HG03135 (cell line): ENCODE measurements around the gene SORCS3.

Experiments used
- ATAC-seq: cut with Tn5 transposase; IDR thresholded peaks from one replicate; pipeline ENCODE4 v1.9.1; 2021; ENCODE audit warnings: mild to moderate bottlenecking, moderate library complexity; ENCODE audit not compliant: unreplicated experiment

SORCS3 gene

DNA sequence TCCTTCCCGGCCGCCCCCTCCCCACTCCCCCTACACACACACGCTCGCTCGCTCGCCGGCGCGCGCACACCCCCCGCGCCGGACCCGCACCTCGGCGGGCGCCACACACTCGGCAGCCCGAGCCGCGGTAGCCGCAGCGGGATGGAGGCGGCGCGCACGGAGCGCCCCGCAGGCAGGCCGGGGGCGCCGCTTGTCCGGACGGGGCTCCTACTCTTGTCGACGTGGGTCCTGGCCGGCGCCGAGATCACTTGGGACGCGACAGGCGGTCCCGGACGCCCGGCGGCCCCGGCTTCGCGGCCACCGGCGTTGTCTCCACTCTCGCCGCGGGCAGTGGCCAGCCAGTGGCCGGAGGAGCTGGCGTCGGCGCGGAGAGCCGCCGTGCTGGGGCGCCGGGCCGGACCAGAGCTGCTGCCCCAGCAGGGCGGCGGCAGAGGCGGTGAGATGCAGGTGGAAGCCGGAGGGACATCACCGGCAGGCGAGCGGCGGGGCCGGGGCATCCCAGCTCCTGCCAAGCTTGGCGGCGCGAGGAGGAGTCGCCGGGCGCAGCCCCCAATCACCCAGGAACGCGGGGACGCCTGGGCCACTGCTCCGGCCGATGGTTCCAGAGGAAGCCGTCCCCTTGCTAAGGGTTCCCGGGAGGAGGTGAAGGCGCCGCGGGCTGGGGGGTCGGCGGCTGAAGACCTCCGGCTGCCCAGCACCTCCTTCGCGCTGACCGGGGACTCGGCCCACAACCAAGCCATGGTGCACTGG, at the start of gene SORCS3:
Gene SORCS3, plus strand, starts transcription at position 104 of the 750 bp plus-strand sequence.
- ATAC-seq: no peak

DNA sequence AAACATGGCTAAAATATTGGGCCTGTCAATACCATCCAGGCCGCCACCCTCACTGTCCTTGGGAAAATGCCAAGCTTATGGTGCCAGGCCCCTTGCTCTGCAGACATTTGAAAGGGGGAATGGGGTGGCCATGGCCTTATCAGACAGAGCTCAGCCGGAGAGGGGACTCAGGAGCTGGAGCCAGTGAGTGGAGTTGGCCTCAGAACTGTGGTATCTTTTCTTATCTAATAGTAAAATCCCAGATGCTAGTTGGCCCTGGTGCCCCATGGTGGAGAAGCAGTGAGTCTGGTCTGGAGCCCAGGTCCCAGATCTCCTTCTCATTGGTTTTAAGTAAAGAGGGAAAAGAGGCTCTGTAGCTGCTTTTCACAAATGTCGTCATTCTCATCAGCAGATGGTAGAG, 49.6 kb upstream of the SORCS3 start:
- no peak for ATAC-seq

DNA sequence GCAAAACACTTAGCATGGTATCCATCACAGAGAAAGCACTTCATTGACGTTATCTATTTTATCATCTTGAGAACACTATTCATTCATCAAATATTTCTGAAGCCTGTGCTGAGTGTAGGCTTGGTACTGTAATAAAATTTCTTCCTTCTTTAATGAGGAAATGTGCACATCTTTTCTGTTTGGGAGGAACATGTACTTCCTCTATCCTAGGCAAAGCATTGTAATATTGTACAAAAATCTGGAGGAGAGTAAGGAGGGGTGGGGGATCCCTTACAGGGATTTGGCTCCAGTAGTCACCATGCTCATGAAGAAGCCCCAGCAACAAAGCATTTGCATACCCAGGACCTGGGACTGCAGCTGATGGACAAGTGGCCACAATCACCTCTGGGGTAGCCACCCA, 39.9 kb upstream of the SORCS3 start:
- ATAC-seq: no peak

DNA sequence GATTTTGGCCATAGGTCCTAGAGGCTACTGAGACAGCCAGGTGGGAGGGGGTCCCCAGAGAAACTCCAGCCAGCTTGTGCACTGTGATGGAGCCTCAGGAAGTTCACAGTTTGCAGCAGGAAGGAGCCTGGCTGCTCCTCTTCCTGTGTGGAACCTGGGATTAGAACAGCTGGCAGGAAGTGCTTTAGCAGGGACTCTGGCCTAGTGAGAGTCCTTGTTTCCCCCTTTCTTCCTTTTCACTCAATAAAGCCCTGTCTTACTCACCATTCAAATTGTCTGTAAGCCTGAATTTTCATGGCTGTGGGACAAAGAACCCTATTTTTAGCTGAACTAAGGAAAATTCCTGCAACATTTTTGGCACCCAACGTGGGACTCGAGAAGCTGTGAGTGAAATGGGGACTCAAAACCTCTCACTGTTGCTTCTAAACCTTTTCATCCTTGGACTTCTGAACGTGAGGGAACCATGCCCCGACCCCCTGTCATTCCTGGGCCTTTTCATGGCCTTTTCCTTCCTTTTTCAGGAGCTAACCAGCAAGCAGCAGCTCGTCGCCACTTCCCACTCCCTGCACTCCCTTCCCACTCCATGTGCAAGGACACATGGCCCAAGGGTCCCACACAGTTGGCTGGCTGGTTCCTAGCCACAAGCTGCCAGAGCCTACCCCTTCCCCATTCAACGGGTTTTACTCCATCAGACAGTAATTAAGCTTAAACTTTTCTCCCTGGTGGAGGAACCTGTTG, 32.8 kb upstream of the SORCS3 start:
- ATAC-seq: no peak

DNA sequence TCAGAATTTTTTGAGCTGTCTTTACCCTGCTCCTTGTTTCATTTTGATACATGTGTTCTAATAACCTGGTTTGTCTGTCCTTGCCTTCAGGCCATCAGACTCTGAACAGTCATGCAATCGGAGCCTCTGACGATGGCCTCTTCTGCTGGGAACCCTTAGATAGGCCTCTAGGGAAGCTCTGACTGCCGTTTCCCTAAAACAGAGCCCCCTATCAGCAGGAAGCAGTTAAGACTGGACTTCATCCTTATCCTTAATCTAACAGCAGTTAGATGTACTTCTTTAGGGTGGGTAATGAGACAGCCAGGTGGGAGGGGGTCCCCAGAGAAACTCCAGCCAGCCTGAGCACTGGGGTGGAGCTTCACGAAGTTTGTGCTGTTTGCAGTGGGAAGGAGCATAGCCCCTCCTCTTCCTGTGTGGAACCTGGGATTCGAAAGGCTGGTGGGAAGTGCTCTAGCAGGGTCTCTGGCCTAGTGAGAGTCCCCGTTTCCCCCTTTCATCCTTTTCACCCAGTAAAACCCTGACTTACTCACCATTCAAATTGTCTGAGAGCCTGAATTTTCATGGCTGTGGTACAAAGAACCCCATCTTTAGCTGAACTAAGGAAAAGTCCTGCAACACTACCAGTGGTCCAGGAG, 28.4 kb upstream of the SORCS3 start:
- no peak for ATAC-seq

DNA sequence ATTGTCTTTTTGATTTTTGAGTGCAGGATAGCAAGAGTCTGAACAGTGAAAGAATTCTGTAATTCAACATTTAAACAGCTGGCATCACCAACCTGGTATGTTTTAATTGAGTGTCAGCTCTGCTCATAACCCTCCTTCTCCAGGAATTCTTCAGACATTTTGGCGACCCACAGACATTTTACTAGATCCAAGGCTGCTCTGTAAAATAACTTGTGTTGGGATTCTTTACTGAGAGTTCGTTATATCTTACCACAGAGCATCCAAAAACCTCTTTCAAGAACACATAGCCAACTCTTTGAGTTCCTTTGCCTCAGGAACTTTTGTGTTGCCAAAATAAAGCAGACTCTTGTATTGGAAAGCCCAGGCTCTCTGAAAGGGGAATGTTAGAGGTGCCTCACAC, 27.7 kb upstream of the SORCS3 start:
- ATAC-seq: no peak

DNA sequence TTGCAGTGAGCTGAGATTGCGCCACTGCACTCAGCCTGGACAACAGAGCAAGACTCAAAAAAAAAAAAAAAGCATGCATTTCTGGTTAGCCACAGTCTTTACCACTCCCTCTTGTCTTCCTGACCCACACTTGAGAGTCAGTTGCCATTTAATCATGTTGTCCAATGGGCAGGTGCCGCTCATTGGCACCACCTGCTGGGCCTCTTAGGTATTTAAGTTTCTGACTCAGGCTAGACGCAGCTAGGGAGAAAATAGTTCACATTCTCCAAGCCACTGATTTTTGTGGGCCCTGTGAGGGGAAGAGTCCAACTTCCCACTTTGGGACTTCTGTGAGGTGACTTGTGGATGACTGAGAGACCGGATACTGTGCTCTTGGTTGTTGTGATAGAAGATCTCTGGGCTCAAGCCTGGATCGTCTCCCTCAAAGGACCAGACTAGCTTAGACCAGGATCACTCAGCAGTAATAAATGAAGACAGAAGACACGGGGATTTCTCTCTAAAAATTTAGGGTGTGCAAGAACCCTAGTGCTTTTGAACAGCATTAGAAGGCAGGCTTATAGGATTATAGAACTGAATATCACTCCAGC, 26.8 kb upstream of the SORCS3 start:
- no peak for ATAC-seq

DNA sequence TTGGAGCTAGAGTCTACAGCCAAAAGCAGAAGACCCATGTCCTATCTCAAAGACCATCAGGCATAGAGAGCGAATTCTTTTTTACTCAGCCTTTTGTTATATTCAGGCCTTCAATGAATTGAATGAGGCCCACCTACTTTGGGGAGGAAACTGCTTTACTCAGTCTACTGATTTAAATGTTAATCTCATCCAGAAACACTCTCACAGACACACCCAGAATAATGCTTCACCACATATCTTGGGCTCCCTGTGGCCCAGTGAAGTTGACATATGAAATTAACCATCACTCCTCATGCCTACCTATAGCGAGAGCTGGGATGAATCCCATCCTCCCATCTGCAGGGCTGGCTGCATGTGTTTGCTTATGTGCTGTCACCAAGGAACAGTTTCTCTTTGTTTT, 26.0 kb upstream of the SORCS3 start:
- ATAC-seq: no peak

DNA sequence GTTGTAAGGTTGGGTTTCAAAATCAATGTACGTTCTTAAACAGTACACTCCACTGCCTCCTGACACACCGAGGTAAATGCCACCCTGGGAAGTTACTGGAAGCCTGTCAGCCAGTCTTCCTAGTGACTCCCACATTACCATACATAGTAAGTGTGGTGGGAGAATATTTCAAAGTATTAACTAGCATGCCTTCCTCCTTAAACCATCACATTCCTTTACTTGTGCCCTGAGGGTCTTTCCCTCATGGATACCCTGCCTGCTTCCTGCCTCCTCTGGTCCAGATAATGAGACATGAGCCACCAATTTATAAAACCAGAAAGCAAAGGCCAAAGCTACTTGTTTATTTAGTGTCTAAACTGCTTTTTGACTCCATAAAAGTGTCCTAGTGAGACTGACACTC, 23.3 kb upstream of the SORCS3 start:
- ATAC-seq: no peak

DNA sequence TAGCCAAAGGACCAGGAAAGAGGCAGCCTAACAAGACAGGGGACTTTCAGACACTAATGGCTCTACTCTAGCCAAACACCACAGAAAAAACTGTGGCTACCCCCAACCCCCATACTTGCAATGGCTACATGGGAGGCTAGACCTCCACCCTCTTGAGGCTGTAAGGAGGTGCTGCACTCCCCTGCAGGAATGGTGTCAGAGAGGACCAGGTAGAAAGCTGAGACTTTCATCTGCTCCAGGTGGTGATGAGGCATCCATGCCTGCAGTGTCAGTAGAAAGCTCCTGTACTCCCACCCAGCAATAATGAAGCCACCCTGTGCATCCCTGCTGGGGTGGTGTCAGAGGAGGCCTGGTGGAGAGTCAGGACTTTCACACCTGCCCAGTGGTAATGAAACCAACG, 18.9 kb upstream of the SORCS3 start:
- no peak for ATAC-seq

DNA sequence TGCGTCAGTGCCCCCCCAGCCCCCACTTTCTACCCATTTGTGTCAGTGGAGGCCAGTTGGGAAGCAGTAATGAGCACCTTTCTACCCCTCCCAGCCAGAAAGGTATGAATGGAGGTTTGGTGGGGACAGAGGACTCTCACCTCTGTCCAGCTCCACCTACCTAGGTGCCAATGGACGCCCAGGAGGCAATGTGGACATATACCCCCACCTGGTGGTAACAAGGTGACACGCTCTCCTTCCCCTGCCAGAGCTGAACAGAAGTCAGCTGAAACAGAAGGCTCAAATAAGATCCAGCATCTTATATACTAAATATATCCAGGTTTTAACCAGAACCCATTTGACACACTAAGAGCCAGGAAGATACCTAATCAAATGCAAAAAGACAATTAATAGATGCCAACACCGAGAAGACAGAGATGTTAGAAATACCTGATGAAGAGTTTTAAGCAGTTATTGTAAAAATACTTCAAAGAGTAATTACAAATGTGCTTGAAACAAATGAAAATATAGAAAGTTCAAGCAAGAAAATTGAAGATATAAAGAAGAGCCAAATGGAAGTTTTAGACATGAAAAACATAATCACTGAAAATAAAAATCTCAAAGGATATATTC, 18.4 kb upstream of the SORCS3 start:
- ATAC-seq: no peak

DNA sequence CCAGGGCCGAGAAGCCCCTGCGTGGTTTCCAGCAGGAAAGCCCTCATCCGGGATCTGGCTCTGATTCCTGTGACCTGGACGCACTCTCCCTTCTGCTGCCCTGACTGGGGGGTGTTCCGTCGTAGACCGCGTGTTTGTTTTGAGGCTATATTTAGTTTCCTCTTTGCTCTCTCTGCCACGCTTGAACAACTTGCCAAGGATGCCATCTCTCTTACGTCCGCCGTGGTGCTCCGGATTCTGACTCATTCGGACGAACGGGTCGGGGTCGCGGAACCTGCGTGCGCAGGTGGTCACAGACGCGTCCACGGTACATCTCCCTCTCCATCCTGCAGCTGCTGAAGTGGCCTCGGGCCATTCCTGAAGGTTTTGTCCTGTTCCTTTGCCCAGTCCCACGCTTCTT, 10.4 kb upstream of the SORCS3 start:
- ATAC-seq: no peak

DNA sequence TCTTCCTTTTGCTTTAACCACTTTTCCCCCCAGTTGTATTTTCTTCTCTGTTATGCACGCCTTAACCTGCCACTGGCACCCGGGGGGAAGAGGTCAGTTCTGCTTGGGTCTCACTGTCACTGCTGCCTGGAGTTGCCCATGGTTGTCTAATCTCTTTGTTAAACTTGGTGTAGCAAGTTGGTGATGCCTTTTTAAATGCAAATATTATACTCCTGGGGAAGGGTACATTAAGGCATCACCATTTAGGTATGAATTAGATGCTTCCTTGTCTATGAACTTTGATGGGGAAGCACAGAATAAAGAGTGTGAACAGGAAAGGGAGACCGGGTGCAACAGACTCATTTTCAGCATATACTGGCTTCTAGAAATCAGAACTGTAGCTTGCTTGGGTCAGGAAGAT, 9.1 kb upstream of the SORCS3 start:
- no peak for ATAC-seq

DNA sequence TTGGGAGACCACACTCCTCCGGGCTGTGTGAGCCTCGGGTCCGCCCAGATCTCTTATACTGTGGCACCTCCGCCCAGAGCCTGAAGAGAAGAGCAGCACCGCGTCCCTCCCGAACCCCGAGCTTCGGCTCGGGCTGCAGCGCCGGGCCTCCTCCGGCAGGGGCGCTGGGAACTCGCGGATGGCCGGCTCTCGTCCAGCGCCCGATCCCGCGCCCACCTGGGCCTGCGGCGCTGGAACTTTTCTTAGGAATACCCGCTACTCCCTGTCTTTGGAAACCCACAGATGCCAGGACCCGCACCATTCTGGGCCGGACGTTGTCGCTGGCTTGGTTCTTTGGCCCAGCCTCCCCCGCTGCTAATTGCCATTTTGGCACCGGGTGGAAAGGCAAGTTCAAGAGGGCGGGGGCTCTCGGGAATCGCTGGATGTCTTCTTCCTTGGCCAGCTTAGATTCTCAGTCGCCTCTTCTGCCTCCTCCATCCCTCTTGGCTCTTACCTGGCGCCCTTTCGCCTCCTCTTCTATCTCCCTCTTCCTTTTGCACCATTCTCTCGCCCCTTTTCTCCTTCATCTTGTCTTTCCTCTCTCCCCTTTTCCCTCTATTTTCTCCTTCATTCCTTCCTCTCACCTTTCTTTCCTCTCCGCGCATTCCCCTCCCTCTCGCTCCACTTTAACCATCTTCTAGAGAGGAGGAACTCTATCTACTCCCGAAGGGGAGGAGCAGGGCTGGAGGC, 2.1 kb upstream of the SORCS3 start:
- no peak for ATAC-seq

DNA sequence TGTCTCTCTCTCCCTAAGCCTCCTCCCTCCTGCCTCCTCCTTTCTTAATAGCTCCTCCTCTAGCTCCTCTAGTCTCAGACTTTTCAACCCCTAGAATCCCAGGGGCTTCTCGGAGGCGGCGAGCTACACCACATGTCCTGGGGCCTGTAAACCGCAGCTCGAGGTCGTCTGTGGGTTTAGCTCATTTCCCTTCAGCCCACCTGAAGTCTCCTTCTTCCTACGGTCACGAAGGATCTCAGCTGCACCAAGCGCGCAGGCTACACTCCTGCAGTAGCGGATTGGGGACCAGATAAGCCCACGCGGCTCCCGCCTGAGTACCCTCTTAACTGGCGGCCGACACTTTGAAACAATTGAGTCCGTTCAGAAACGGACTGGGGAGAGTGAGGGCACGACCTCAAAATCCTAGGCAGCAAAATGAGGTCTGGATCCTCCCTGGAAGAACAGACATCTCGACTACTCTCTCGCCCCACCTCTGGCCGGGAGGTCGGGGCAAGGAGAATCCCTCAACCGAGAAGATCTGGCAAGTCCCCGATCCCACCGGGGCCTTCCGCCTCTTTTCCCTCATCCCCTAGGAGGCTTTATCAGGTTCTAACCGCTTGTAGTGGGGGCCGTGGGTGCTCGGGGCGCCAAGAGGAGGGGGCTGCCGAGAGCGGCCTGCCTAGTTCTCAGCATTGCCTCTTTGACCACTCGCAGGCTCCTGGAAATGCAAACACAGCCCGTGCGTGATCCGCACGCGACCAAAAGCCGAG, 1.3 kb upstream of the SORCS3 start:
- ATAC-seq: no peak

DNA sequence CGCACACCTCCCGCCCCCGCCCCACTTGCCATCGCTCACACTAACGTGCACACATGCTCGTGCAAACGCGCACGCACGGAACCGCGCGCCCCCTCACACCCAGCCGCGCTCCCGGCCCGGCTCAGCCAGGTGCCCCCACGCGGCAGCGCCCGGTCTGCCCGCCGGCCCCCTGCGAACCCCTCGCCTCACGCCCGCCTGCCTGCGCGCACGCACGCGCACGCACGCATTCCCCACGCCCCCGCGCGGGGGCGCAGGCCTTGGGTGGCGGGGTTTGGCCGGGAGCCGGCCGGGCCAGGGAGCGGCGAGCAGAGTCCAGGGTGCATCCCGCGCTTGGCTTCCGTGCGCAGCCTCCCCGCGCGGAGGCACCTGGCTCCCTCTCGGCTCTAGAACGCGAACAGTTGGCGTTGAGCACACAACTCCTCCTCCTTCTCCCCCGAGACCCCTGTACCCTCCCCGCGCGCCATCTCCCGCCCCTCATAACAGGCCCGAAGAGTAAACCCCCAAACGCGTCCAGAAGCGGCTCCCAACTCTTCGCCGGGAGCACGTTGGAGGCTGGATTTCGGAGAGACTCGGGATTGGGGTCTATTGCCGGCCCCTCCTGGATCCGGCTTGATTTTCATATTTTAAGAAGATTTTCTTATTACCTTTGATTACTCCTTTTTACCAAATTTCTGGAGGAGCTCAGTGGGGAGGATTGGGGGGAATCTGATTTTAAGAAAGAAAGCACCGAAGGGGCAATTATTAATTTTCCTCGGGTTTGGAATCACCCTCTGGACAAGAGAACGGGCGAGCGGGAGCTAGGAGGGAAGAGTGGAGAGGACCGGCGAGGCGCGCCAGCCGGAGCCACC, 527 bp upstream of the SORCS3 start:
- no peak for ATAC-seq

DNA sequence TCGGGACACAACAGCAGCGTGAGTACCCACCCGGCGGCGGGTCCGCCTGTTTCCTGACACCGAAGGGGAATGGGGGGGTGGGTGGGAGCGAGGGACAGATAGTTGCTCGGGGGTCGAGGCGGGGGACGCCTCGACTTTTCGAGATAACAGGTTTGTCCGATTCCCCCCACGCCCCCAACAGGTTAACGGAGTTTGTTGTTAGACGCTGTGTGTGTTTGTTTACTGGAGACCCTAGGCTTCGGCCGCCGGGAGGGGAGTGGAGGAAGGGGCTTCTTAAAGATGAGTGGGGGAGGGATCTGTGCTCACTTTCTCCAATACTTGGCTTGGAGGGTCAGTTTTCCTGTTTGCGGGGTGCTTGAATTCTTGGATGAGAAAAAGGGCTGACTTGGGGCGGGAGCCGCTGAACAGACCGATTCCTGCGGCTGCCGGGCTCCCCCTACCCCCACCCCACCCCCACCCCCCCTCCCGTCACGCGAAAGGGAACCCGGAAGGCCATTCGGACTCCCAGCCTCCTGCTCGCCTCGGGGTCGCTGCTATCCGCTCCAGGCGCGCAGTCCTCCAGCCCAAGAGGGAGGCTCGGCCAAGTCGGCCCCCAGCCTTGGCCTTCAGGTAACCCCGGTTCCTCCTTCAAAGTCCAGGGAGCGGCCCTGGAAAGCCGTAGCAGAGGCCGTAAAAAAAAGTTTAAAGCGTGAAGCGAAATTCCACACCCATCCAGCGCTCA, 1.0 kb downstream of the SORCS3 start:
- no peak for ATAC-seq

DNA sequence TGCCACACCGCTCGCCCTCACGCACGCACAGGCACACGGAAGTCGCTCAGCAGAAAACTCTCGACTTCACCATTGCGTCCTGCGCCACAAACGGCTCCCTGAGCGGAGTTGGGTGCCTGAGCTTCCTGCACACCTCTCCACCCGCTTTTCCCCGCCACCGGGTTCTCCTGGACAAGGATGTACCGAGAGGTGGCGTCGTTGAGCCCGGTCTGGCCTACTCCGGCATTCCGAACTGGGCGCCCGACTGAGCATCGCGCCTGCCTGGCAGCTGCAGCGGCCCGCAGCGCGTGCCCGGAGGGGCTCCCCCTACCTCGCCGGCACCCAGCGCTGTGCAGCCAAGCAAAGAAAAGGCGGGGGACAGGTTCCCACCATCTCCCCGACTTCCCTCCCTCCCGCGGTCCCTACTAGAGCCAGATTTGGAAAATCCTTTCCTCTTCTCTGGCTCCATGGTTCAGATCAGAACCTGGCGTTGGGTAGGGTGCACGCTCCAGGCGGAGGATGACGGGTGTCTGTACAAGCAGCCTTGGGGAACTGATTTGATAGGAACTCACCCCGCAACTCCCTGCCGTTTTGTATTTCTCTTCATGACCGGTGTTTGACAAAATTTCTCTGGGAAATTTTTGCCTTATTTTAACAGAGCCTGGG, 1.7 kb downstream of the SORCS3 start:
- ATAC-seq: no peak
